HepG2 (cell line): Measurements from ENCODE around the gene COMT. TPM values are rescaled to one million over a fixed set of nuclear protein-coding genes. Genes with fewer than 3 reads are reported as not detected.

Source experiments
- ATAC-seq: fragments of 200-7000 bp; cut with Tn5 transposase; 3 replicates; pipeline ENCODE4 v1.9.1; 2020; ENCODE audit warnings: mild to moderate bottlenecking, moderate library complexity
- BruUV-seq: library from RNA; stranded (reverse); fragments of 400-500 nt; replicated peaks from 2 replicates; lab custom pipeline; 2021; lab: Mats Ljungman, UMichigan
- CTCF ChIA-PET: fragments of 300-600 bp; formaldehyde crosslinking; extraction: SDS; loops from one replicate; lab custom pipeline; 2021; ENCODE audit warnings: low total read pairs, inconsistent platforms, low intra/inter-chr PET ratio; lab: Yijun Ruan, JAX
- POLR2A ChIA-PET: fragments of 350-600 bp; sonication (Branson Sonifier 250); formaldehyde crosslinking; loops from one replicate; lab custom pipeline; 2020; ENCODE audit warnings: antibody characterized with exemption, inconsistent platforms; lab: Yijun Ruan, JAX
- DNase-seq: peaks from one replicate; pipeline ENCODE4 v3.0.0-alpha.2; 2015; ENCODE audit warnings: low spot score
- FAIRE-seq: peaks from 3 replicates; lab custom pipeline; 2011; peaks lifted over from hg19 to GRCh38; lab: Jason Lieb, UNC
- H2AFZ ChIP-seq: one replicate; pipeline ENCODE4 v1.6.1; 2011; ENCODE audit warnings: low read length, inconsistent platforms
- H3K27ac ChIP-seq: fragments of 300-600 bp; 3 replicates; pipeline ENCODE4 v1.8.0; 2011; ENCODE audit warnings: mixed run types, mild to moderate bottlenecking, mixed read lengths, low read length, inconsistent platforms; ENCODE audit not compliant: insufficient read depth; ENCODE audit errors: extremely low read length
- H3K27me3 ChIP-seq, 2 experiments: fragments of 200-600 bp in 1 of 2; 2 replicates in 1 of 2; 3 replicates in 1 of 2; pipeline versions ENCODE4 v1.6.0 to v1.8.0; 2011; ENCODE audit warnings: low read length in 2 of 2, mild to moderate bottlenecking in 2 of 2, moderate library complexity in 2 of 2, inconsistent platforms in 1 of 2; ENCODE audit not compliant: insufficient read depth in 2 of 2, control insufficient read depth in 1 of 2
- H3K36me3 ChIP-seq, 2 experiments: fragments of 200-600 bp in 1 of 2; replicated peaks in 1 of 2; 2 replicates in 1 of 2; 3 replicates in 1 of 2; pipeline versions ENCODE4 v1.5.1 to v1.8.0; 2011; ENCODE audit warnings: low read length in 2 of 2, inconsistent platforms in 1 of 2; ENCODE audit not compliant: insufficient read depth in 2 of 2, control insufficient read depth in 1 of 2
- H3K4me1 ChIP-seq: 2 replicates; pipeline ENCODE4 v1.5.1; 2012; ENCODE audit warnings: low read length, inconsistent platforms; ENCODE audit not compliant: insufficient read depth
- H3K4me2 ChIP-seq: 2 replicates; pipeline ENCODE4 v1.6.0; 2011; ENCODE audit warnings: low read depth, low read length, inconsistent platforms
- H3K4me3 ChIP-seq, 3 experiments: fragments of 200-600 bp in 1 of 3; sonication (generic), shearing (Covaris generic) in 1 of 3; replicated peaks in 1 of 3; 2 replicates each; pipeline ENCODE4 v1.5.1; 2011 to 2016; ENCODE audit warnings: low read length in 3 of 3, inconsistent platforms in 2 of 3, low read depth in 2 of 3, mild to moderate bottlenecking in 2 of 3, control low read depth in 1 of 3, mixed read lengths in 1 of 3; ENCODE audit not compliant: insufficient read depth in 1 of 3
- H3K79me2 ChIP-seq: one replicate; pipeline ENCODE4 v1.6.1; 2011; ENCODE audit warnings: low read length, inconsistent platforms; ENCODE audit not compliant: insufficient read depth
- H3K9ac ChIP-seq: 2 replicates; pipeline ENCODE4 v1.6.0; 2011; ENCODE audit warnings: mild to moderate bottlenecking, low read depth, low read length, inconsistent platforms; ENCODE audit not compliant: insufficient read depth
- H3K9me3 ChIP-seq: 2 replicates; pipeline ENCODE4 v1.5.1; 2012; ENCODE audit warnings: mild to moderate bottlenecking, low read length
- H4K20me1 ChIP-seq: 2 replicates; pipeline ENCODE4 v1.6.0; 2011; ENCODE audit warnings: inconsistent platforms, mild to moderate bottlenecking, low read length, moderate library complexity; ENCODE audit not compliant: insufficient read depth
- FOSL1 ChIP-seq: sonication (generic); formaldehyde crosslinking; IDR thresholded peaks from 2 replicates; pipeline ENCODE4 v1.9.0; 2021; ENCODE audit warnings: missing genetic modification reagents, borderline replicate concordance
- GABPB1 ChIP-seq: IDR thresholded peaks from 2 replicates; pipeline ENCODE4 v1.6.1; 2016; ENCODE audit warnings: mild to moderate bottlenecking, missing genetic modification reagents, moderate library complexity, missing compliant biosample characterization
- MYPOP ChIP-seq: sonication (generic); formaldehyde crosslinking; IDR thresholded peaks from 2 replicates; pipeline ENCODE4 v1.8.1; 2023; ENCODE audit warnings: mild to moderate bottlenecking, moderate library complexity, missing genetic modification reagents
- NAIF1 ChIP-seq: sonication (generic); formaldehyde crosslinking; IDR thresholded peaks from 2 replicates; pipeline ENCODE4 v1.5.0; 2020; ENCODE audit warnings: mild to moderate bottlenecking, missing genetic modification reagents, borderline replicate concordance
- NFAT5 ChIP-seq: sonication (generic); formaldehyde crosslinking; IDR thresholded peaks from 2 replicates; pipeline ENCODE4 v1.4.0; 2020; ENCODE audit warnings: missing genetic modification reagents
- PAF1 ChIP-seq: IDR thresholded peaks from 2 replicates; pipeline ENCODE4 v1.6.1; 2016; ENCODE audit warnings: missing genetic modification reagents, missing compliant biosample characterization
- RXRA ChIP-seq: sonication (generic); formaldehyde crosslinking; IDR thresholded peaks from 2 replicates; pipeline ENCODE4 v1.5.1; 2020; ENCODE audit warnings: missing genetic modification reagents
- SMC3 ChIP-seq: IDR thresholded peaks from 2 replicates; pipeline ENCODE4 v1.6.1; 2011; ENCODE audit warnings: low read length, improper control_type of control experiment
- SNAI1 ChIP-seq: sonication (generic); formaldehyde crosslinking; IDR thresholded peaks from 2 replicates; pipeline ENCODE4 v1.5.0; 2020; ENCODE audit warnings: mild to moderate bottlenecking, missing genetic modification reagents, borderline replicate concordance
- SOX5 ChIP-seq: IDR thresholded peaks from 2 replicates; pipeline ENCODE4 v1.6.1; 2016; ENCODE audit warnings: borderline replicate concordance
- XRCC5 ChIP-seq: fragments of 200-400 bp; formaldehyde crosslinking; optimal IDR thresholded peaks from 2 replicates; pipeline ENCODE3; 2017; ENCODE audit warnings: mild to moderate bottlenecking, low read length
- ZNF382 ChIP-seq: sonication (generic); formaldehyde crosslinking; IDR thresholded peaks from 2 replicates; pipeline ENCODE4 v1.5.0; 2020; ENCODE audit warnings: missing genetic modification reagents, mild to moderate bottlenecking, borderline replicate concordance
- ZNF597 ChIP-seq: sonication (generic); formaldehyde crosslinking; IDR thresholded peaks from 2 replicates; pipeline ENCODE4 v1.5.0; 2020; ENCODE audit warnings: missing genetic modification reagents
- ZNF644 ChIP-seq: IDR thresholded peaks from 2 replicates; pipeline ENCODE4 v1.6.1; 2016; ENCODE audit warnings: low read depth
- ZNF839 ChIP-seq: sonication (generic); formaldehyde crosslinking; IDR thresholded peaks from 2 replicates; pipeline ENCODE4 v1.4.0; 2020; ENCODE audit warnings: missing genetic modification reagents, mild to moderate bottlenecking, borderline replicate concordance
- WGBS: methylation state at CpG from one replicate; pipeline ENCODE4 v1.1.6; 2017; ENCODE audit warnings: low lambda C conversion rate; 5-methylcytosine and 5-hydroxymethylcytosine counted together
- in situ Hi-C: cut with HindIII; loops from 2 replicates; pipeline ENCODE4 v1.10.0; 2017; ENCODE audit warnings: low pct_unique_long_range_greater_than_20kb; ENCODE audit not compliant: extremely low pct_ligation_motif_present
- intact Hi-C: fragments of 100-400 bp; cut with micrococcal nuclease; formaldehyde crosslinking; loops from one replicate; pipeline ENCODE4 v1.10.0; 2022; ENCODE audit not compliant: unreplicated experiment
- polyA plus RNA-seq, 8 experiments: library from polyadenylated mRNA; depleted of rRNA in 3 of 8; stranded (reverse) in 7 of 8; unstranded in 1 of 8; fragments of >200 nt; fragmentation: Illumina TruSeq in 4 of 8; extraction: Trizol in 4 of 8; gene quantifications; 2 replicates each; pipeline versions ENCODE4 v1.2.1 to v1.2.3, GENCODE V29; 2011 to 2016; ENCODE audit warnings: low read depth in 4 of 8, missing spikeins in 1 of 8, mixed read lengths in 1 of 8; ENCODE audit not compliant: insufficient read depth in 1 of 8
- total RNA-seq, 5 experiments: library from RNA; depleted of rRNA; stranded (reverse); fragments of >200 nt; fragmentation: Illumina TruSeq; extraction: Trizol; gene quantifications; 2 replicates each; pipeline ENCODE4 v1.2.3, GENCODE V29; 2016; ENCODE audit warnings: low read depth in 1 of 5

The COMT gene
- total and polyA plus RNA-seq, 2 of the 13 experiments (the other 11 are each of a cell fraction or from before 2014, with no cell fraction given), result 156 to 162 TPM

- Histone ChIP-seq H2AFZ (no peak overlapping the region), H3K4me2 (no peak overlapping the region), H3K9ac (no peak overlapping the region), H3K4me3 (no peak overlapping the region), H3K27me3 (no peaks in the 10 kb centered on the region), H3K27ac (no peak overlapping the region)
- no peak for FAIRE-seq
- in situ Hi-C loops, result no loop called here
- no peak for ATAC-seq
- BruUV-seq, result no TSS peak
- no peak for TF ChIP-seq SMC3
- no peak for TF ChIP-seq NAIF1 (CRISPR knock-in tag)
- no peak for TF ChIP-seq ZNF382 (CRISPR knock-in tag)
- no peak for TF ChIP-seq ZNF597 (CRISPR knock-in tag)
- TF ChIP-seq FOSL1 (CRISPR knock-in tag), result no peak
- TF ChIP-seq GABPB1 (CRISPR knock-in tag), result no peak
- no peak for TF ChIP-seq NFAT5 (CRISPR knock-in tag)
- no peak for TF ChIP-seq SNAI1 (CRISPR knock-in tag)
- TF ChIP-seq XRCC5, result no peak
- no peak for TF ChIP-seq ZNF839 (CRISPR knock-in tag)
- no peak for TF ChIP-seq SOX5 (CRISPR knock-in tag)
- TF ChIP-seq ZNF644 (CRISPR knock-in tag), result no peak
- TF ChIP-seq PAF1, result no peak
- TF ChIP-seq RXRA (CRISPR knock-in tag), result no peak
- TF ChIP-seq MYPOP, result no peak
- TF ChIP-seq, all 625 proteins: peak for 0
- DNase-seq, result no peak
- CTCF ChIA-PET, result no interaction called here
- Histone ChIP-seq H3K79me2 (no peaks in the 10 kb centered on the region), H3K9me3 (no peaks in the 10 kb centered on the region), H4K20me1 (no peaks in the 10 kb centered on the region), H3K36me3 (0 out of 5 replicates have a peak, but pooled peaks cover 0 to 5% of the 10 kb centered on the region in 2 experiments), H3K4me1 (no peaks in the 10 kb centered on the region; the same call in 1 of the 2 replicates)
- POLR2A ChIA-PET, result no interaction called here
- intact Hi-C loops, result no loop called here
- 95% methylated on average over 11 of the region's 11 CpGs for WGBS
Observed at GRCh38 chr22:19928207-19928606, 13.4 kb upstream of the COMT start.
